Cortex of kidney (tissue), 1 donor: ENCODE data around the gene TRIM47.

ENCODE experiments used
- DNase-seq: peaks from one replicate; lab custom pipeline; 2025; lab: John Stamatoyannopoulos, UW

TRIM47 gene

GRCh38 chr17:75828741-75829140, 49.6 kb downstream of the TRIM47 start:
- no peak for DNase-seq

- no peak for DNase-seq
Observed at GRCh38 chr17:75828076-75828400, 50.3 kb downstream of the TRIM47 start.

GRCh38 chr17:75827308-75828075, 50.9 kb downstream of the TRIM47 start:
- DNase-seq: no peak

GRCh38 chr17:75826561-75827307, 51.6 kb downstream of the TRIM47 start:
- DNase-seq: no peak

- DNase-seq: no peak
Observed at GRCh38 chr17:75825748-75826370, 52.5 kb downstream of the TRIM47 start.

GRCh38 chr17:75825149-75825552, 53.2 kb downstream of the TRIM47 start:
- no peak for DNase-seq

- DNase-seq: no peak
Observed at GRCh38 chr17:75824666-75825065, 53.7 kb downstream of the TRIM47 start.
